HG03442 (cell line): Measurements from ENCODE around the gene UBQLN4.
"Not testable (repeated sequence)": the region's sequence is repeated elsewhere in the genome, so short reads cannot be mapped to it uniquely, and the experiment has no call there.

Experiments used
- ATAC-seq: cut with Tn5 transposase; IDR thresholded peaks from one replicate; pipeline ENCODE4 v1.9.1; 2021; ENCODE audit warnings: mild to moderate bottlenecking, moderate library complexity; ENCODE audit not compliant: unreplicated experiment

The UBQLN4 gene

GRCh38 chr1:156081180-156081916 is 27.8 kb upstream of the UBQLN4 start:
- no peak for ATAC-seq

DNA sequence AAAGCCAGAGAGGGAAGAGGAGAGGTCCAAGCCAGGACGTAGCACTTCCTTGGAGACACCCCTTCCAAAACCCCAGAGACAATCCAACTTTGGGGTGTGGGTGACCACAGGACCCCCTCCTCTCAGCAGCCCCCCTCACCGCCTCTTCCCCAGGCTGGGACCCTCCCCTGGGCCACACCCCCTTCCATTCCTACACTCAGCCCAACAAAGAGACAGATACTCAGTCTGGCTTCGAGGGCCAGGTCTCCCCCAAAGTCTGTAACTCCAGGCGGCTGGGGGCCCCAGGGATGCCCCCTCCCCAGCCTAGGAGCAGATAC is 27.2 kb upstream of the UBQLN4 start:
- no peak for ATAC-seq

GRCh38 chr1:156080241-156080862 is 26.8 kb upstream of the UBQLN4 start:
- ATAC-seq: no peak

DNA sequence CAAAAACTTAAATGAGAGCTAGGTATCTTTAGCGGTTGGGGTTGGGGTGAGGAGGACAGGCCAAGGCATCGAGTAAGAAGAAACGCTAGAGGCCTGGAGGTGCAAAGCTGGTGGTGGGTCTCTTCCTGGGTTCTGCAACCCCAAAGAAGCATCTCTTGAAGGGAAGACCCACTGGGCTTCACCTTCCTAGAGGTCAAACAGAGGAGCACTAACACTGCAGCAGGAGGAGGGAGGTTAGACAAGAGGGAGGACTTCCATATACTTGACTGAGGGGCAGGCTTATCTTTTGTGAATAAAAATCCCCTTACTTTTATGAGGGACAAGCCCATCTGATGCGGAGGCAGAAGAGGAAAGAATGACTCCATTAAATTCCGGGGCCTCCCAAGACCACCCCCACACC is 26.2 kb upstream of the UBQLN4 start:
- no peak for ATAC-seq

GRCh38 chr1:156078728-156079127 is 25.1 kb upstream of the UBQLN4 start:
- no peak for ATAC-seq

DNA sequence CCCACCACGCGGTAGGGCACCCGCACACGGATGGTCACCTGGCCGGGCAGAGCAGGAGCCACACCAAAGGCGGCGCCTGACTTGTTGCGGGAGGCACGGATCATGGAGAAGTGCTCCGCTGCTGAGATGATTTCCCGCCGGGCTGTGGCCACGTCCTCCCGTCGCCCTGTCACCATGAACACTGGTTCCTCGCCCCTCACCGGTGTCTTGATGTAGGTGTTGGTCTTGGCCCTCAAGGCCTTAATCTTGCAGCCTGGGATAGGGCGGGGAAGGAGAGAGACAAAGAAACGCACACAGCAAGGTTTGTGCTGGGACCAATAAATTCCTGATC is 23.8 kb upstream of the UBQLN4 start:
- no peak for ATAC-seq

GRCh38 chr1:156076609-156077429 is 23.2 kb upstream of the UBQLN4 start:
- peak; percentile 53 for ATAC-seq

DNA sequence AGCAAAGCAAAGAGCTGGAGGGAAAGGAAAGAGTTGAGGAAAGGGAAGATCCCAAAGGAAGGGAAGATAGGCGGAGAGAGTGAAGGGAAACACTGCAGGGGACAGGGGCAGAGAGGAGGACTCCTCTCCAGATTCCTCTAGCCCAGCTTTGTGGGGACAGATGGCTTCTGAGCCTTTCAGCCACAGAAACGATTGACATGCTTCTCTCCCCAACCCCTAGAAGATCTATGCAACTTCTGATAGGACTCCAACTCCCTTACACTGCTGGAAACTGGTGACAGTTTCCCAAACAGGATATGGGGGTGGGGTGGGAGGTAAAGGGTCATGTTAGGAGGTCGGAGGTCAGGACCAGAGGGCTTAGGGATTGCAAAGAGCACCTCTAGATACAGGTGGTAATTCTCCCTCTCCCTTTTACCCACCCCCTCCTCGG is 22.2 kb upstream of the UBQLN4 start:
- no peak for ATAC-seq

- no peak for ATAC-seq
Measured at GRCh38 chr1:156075162-156075561, 21.6 kb upstream of the UBQLN4 start.

GRCh38 chr1:156074661-156075060 is 21.1 kb upstream of the UBQLN4 start:
- ATAC-seq: no peak

GRCh38 chr1:156073740-156074139 is 20.1 kb upstream of the UBQLN4 start:
- no peak for ATAC-seq

DNA sequence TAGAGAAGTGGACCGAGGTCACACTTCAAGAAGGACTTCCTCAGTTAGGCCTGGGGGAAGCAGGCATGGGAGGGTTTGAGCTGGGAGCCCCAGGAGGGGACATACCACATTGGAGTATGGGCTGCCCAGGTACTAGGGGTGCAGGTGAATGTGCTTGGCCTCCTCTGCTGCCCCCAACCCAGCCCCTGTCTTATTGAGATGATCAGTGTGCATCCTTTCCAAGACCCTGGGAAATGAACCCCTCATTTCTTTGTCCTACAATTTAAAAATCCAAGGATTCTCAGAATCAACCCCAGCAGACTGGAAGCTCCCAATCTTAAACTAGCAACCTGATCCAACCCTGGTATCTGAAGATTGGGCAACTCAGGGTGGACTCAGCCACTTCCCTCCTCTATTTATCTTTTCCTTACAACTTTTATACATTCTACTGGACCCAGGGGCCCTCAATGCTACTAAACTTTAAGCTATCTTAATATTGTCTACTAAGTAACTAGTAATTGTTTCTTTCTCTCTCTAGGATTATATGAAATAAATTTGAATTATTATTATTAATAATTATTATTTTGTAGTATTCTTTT is 19.6 kb upstream of the UBQLN4 start:
- no peak for ATAC-seq

DNA sequence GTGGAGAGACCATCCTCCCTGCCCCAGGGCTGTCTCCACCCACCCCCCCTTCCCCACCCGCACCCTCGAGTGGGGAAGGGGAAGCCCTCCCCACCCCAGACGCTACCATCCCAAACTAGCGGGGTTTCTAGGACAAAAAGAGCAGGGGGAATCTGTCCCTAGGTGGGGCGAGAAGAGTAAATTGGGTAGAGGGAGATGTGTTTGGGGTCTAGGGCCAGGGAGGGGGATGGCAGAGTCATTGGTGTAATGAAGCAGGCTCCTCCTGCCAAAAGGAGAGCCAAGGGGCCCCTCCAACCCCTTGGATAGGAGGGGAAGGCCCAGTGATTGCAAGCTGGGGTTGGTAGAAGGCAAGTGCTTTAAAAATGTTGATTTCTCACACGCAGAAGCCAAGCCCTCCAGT is 18.7 kb upstream of the UBQLN4 start:
- no peak for ATAC-seq

GRCh38 chr1:156071332-156071816 is 17.8 kb upstream of the UBQLN4 start:
- not testable (repeated sequence) for ATAC-seq

- no peak for ATAC-seq
Measured at GRCh38 chr1:156070548-156070947, 16.9 kb upstream of the UBQLN4 start.

- no peak for ATAC-seq
Measured at GRCh38 chr1:156069490-156070455, 16.2 kb upstream of the UBQLN4 start.

DNA sequence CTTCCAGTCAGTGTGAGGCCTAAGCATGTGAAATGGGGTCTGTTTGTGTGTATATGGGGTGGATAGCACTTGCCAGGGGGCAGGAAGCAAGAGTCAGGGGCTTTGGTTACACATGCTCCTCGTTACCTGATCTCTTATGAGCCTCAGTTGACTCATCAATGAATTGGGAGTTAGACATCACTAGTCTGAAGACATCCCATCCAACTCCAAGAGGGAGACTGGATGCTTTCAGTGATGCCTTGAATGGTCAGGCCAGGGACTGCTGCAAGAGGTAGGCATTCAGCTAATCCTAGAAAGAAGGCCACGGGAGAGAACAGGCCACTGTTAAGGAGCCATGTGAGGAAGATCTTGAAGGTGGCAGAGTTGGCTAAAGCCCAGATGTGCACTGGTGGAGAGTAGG is 13.7 kb upstream of the UBQLN4 start:
- ATAC-seq: no peak

GRCh38 chr1:156065871-156066270 is 12.3 kb upstream of the UBQLN4 start:
- no peak for ATAC-seq

- ATAC-seq: no peak
Measured at GRCh38 chr1:156065212-156065611, 11.6 kb upstream of the UBQLN4 start.

DNA sequence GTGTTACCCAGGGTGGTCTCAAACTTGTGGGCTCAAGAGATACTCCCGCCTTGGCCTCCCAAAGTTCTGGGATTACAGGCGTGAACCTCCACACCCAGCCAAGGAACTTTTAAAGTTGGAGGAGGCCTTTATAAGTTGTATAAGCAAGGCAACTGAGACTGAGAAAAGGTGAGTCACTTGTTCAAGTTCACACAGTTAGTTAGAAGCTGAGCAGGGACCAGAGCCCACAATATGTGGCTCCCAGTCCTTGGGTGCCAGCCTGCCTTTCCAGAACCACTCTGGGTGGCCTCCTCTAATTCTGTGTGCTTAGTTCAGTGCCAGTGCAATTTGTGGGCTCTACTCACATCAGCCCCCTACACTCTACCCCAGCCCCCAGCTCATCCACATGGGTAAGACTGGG is 11.0 kb upstream of the UBQLN4 start:
- no peak for ATAC-seq

DNA sequence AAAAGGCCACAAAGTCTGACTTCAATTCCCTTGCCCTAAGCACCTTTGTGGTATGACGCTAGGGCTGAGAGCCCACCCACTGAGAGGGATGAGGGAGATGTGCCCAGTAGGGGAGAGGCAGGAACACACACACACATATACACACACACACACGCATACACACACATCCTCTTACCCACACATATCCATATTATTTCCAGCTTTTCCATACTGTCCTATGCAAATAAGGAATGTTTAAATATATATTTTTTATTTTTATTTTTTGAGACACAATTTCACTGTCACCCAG is 10.3 kb upstream of the UBQLN4 start:
- no peak for ATAC-seq
